WTC11 (cell line): Measurements from ENCODE around the gene RBPJ. TPM values are rescaled to one million over a fixed set of nuclear protein-coding genes. Genes with fewer than 3 reads are reported as not detected.
A peak's percentile ranks its signal among the peaks of the same experiment; 100 is the strongest.

ENCODE experiments used
- ATAC-seq: fragments of 200-7000 bp; cut with Tn5 transposase; 2 replicates; pipeline ENCODE4 v1.10.0; 2021; ENCODE audit warnings: mild to moderate bottlenecking, moderate library complexity
- CTCF ChIA-PET: fragments of 300-600 bp; sonication (Branson Sonifier 250); formaldehyde crosslinking; loops from one replicate; lab custom pipeline; 2021; ENCODE audit warnings: antibody characterized with exemption; lab: Charles Lee
- POLR2A ChIA-PET: fragments of 350-600 bp; sonication (Branson Sonifier 250); formaldehyde crosslinking; loops from one replicate; lab custom pipeline; 2021; ENCODE audit warnings: antibody characterized with exemption; lab: Charles Lee
- DNase-seq: peaks from one replicate; pipeline ENCODE4 v3.0.0; 2021; ENCODE audit warnings: low spot score
- H3K27ac Mint-ChIP-seq: 2 replicates; pipeline ENCODE4 v1.8.0; 2021; ENCODE audit warnings: mixed read lengths
- H3K27me3 Mint-ChIP-seq: 2 replicates; pipeline ENCODE4 v1.8.0; 2021; ENCODE audit warnings: low read depth, mild to moderate bottlenecking, moderate library complexity, mixed read lengths
- H3K36me3 Mint-ChIP-seq: 2 replicates; pipeline ENCODE4 v1.8.0; 2021; ENCODE audit warnings: mixed read lengths
- H3K4me1 Mint-ChIP-seq: 2 replicates; pipeline ENCODE4 v1.8.0; 2022; ENCODE audit warnings: mixed read lengths
- H3K4me3 Mint-ChIP-seq: 2 replicates; pipeline ENCODE4 v1.8.0; 2021; ENCODE audit warnings: mild to moderate bottlenecking, moderate library complexity, mixed read lengths
- H3K9me3 Mint-ChIP-seq: 2 replicates; pipeline ENCODE4 v1.8.0; 2021; ENCODE audit warnings: mixed read lengths
- CBFB ChIP-seq: sonication (generic); formaldehyde crosslinking; IDR thresholded peaks from 2 replicates; pipeline ENCODE4 v1.8.1; 2022; ENCODE audit warnings: mild to moderate bottlenecking, low read depth, missing genetic modification reagents
- MXD4 ChIP-seq: fragments of 250-450 bp; sonication (Bioruptor Pico); IDR thresholded peaks from 2 replicates; pipeline ENCODE4 v1.8.0; 2021; ENCODE audit warnings: mild to moderate bottlenecking, moderate library complexity, borderline replicate concordance
- MYBL2 ChIP-seq: sonication (generic); formaldehyde crosslinking; IDR thresholded peaks from 2 replicates; pipeline ENCODE4 v1.8.1; 2023; ENCODE audit warnings: mild to moderate bottlenecking, moderate library complexity, missing genetic modification reagents
- NR2C2 ChIP-seq: sonication (generic); formaldehyde crosslinking; IDR thresholded peaks from 2 replicates; pipeline ENCODE4 v1.8.0; 2022; ENCODE audit warnings: mild to moderate bottlenecking, missing genetic modification reagents
- PRRX2 ChIP-seq: fragments of 250-450 bp; sonication (Bioruptor Pico); IDR thresholded peaks from 2 replicates; pipeline ENCODE4 v1.8.0; 2021; ENCODE audit warnings: mild to moderate bottlenecking
- RORB ChIP-seq: fragments of 250-450 bp; sonication (Bioruptor Pico); IDR thresholded peaks from 2 replicates; pipeline ENCODE4 v1.9.0; 2021; ENCODE audit warnings: mild to moderate bottlenecking
- TCF7 ChIP-seq: sonication (generic); formaldehyde crosslinking; IDR thresholded peaks from 2 replicates; pipeline ENCODE4 v1.8.0; 2022; ENCODE audit warnings: mild to moderate bottlenecking, low read depth, missing genetic modification reagents, moderate library complexity
- TEAD4 ChIP-seq: sonication (generic); formaldehyde crosslinking; IDR thresholded peaks from 2 replicates; pipeline ENCODE4 v1.8.0; 2022; ENCODE audit warnings: mild to moderate bottlenecking, missing genetic modification reagents
- ZNF423 ChIP-seq: fragments of 250-450 bp; sonication (Bioruptor Pico); IDR thresholded peaks from 2 replicates; pipeline ENCODE4 v2.1.2; 2022; ENCODE audit warnings: mild to moderate bottlenecking, moderate library complexity
- total RNA-seq: library from RNA; stranded (reverse); gene quantifications from 3 replicates; pipeline ENCODE4 v1.2.3, GENCODE V29; 2021
- TF ChIP-seq, protein P1 (sequence below): sonication (generic); formaldehyde crosslinking; IDR thresholded peaks from 2 replicates; pipeline ENCODE4 v1.8.0; 2022; ENCODE audit warnings: missing genetic modification reagents
- TF ChIP-seq, protein P2 (sequence below): sonication (generic); formaldehyde crosslinking; IDR thresholded peaks from 2 replicates; pipeline ENCODE4 v1.8.0; 2023; ENCODE audit warnings: mild to moderate bottlenecking, missing genetic modification reagents
- TF ChIP-seq, protein P3 (sequence below): fragments of 200-600 bp; IDR thresholded peaks from 2 replicates; pipeline ENCODE4 v1.8.0; 2022; ENCODE audit warnings: antibody characterized with exemption
- TF ChIP-seq, protein P4 (sequence below): sonication (generic); formaldehyde crosslinking; conservative IDR thresholded peaks from 2 replicates; pipeline ENCODE4 v1.8.1; 2022; ENCODE audit warnings: mild to moderate bottlenecking, missing genetic modification reagents
- TF ChIP-seq, protein P5 (sequence below): sonication (generic); formaldehyde crosslinking; IDR thresholded peaks from 2 replicates; pipeline ENCODE4 v1.8.1; 2022; ENCODE audit warnings: missing genetic modification reagents, borderline replicate concordance
- TF ChIP-seq, protein P6 (sequence below): sonication (generic); formaldehyde crosslinking; conservative IDR thresholded peaks from 2 replicates; pipeline ENCODE4 v1.8.1; 2023; ENCODE audit warnings: mild to moderate bottlenecking, low read depth, missing genetic modification reagents, moderate library complexity
- TF ChIP-seq, protein P7 (sequence below): sonication (generic); formaldehyde crosslinking; IDR thresholded peaks from 2 replicates; pipeline ENCODE4 v1.8.1; 2023; ENCODE audit warnings: mild to moderate bottlenecking, missing genetic modification reagents, moderate library complexity
- TF ChIP-seq, protein P8 (sequence below): sonication (generic); formaldehyde crosslinking; IDR thresholded peaks from 2 replicates; pipeline ENCODE4 v1.8.0; 2022; ENCODE audit warnings: mild to moderate bottlenecking, missing genetic modification reagents
- TF ChIP-seq, protein P9 (sequence below): sonication (generic); formaldehyde crosslinking; IDR thresholded peaks from 2 replicates; pipeline ENCODE4 v1.8.1; 2023; ENCODE audit warnings: mild to moderate bottlenecking, missing genetic modification reagents

Gene RBPJ
- total RNA-seq, 1 experiment from 2014 or later = 163 TPM

DNA sequence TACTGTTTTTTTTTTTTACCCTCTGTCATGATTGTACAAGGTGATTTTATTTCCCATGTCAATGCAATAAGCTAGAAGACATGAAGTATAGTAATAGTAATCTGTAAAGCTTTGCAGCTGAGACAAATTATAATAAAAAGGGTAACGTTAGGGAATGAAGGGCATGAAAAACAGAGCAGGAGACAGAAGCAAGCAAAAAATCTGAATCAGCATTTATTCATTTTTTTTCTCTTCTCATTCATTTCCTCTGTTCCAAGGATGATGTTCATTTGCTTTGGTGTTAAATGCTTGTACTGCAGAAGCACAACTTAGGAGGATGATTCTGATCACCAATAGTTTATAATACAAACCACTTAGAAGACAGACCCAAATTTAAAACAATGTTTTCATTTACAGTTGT lies 105.1 kb downstream of the RBPJ start (continued):
- TF ChIP-seq, protein P1, sequence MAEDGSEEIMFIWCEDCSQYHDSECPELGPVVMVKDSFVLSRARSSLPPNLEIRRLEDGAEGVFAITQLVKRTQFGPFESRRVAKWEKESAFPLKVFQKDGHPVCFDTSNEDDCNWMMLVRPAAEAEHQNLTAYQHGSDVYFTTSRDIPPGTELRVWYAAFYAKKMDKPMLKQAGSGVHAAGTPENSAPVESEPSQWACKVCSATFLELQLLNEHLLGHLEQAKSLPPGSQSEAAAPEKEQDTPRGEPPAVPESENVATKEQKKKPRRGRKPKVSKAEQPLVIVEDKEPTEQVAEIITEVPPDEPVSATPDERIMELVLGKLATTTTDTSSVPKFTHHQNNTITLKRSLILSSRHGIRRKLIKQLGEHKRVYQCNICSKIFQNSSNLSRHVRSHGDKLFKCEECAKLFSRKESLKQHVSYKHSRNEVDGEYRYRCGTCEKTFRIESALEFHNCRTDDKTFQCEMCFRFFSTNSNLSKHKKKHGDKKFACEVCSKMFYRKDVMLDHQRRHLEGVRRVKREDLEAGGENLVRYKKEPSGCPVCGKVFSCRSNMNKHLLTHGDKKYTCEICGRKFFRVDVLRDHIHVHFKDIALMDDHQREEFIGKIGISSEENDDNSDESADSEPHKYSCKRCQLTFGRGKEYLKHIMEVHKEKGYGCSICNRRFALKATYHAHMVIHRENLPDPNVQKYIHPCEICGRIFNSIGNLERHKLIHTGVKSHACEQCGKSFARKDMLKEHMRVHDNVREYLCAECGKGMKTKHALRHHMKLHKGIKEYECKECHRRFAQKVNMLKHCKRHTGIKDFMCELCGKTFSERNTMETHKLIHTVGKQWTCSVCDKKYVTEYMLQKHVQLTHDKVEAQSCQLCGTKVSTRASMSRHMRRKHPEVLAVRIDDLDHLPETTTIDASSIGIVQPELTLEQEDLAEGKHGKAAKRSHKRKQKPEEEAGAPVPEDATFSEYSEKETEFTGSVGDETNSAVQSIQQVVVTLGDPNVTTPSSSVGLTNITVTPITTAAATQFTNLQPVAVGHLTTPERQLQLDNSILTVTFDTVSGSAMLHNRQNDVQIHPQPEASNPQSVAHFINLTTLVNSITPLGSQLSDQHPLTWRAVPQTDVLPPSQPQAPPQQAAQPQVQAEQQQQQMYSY (CRISPR knock-in tag) = no peak
- TF ChIP-seq NR2C2 (no peak), TEAD4 (CRISPR knock-in tag) (no peak), PRRX2 (CRISPR knock-in tag) (no peak), CBFB (CRISPR knock-in tag) (no peak)
- TF ChIP-seq, protein P2, sequence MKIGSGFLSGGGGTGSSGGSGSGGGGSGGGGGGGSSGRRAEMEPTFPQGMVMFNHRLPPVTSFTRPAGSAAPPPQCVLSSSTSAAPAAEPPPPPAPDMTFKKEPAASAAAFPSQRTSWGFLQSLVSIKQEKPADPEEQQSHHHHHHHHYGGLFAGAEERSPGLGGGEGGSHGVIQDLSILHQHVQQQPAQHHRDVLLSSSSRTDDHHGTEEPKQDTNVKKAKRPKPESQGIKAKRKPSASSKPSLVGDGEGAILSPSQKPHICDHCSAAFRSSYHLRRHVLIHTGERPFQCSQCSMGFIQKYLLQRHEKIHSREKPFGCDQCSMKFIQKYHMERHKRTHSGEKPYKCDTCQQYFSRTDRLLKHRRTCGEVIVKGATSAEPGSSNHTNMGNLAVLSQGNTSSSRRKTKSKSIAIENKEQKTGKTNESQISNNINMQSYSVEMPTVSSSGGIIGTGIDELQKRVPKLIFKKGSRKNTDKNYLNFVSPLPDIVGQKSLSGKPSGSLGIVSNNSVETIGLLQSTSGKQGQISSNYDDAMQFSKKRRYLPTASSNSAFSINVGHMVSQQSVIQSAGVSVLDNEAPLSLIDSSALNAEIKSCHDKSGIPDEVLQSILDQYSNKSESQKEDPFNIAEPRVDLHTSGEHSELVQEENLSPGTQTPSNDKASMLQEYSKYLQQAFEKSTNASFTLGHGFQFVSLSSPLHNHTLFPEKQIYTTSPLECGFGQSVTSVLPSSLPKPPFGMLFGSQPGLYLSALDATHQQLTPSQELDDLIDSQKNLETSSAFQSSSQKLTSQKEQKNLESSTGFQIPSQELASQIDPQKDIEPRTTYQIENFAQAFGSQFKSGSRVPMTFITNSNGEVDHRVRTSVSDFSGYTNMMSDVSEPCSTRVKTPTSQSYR (CRISPR knock-in tag) = no peak
- TF ChIP-seq, protein P3, sequence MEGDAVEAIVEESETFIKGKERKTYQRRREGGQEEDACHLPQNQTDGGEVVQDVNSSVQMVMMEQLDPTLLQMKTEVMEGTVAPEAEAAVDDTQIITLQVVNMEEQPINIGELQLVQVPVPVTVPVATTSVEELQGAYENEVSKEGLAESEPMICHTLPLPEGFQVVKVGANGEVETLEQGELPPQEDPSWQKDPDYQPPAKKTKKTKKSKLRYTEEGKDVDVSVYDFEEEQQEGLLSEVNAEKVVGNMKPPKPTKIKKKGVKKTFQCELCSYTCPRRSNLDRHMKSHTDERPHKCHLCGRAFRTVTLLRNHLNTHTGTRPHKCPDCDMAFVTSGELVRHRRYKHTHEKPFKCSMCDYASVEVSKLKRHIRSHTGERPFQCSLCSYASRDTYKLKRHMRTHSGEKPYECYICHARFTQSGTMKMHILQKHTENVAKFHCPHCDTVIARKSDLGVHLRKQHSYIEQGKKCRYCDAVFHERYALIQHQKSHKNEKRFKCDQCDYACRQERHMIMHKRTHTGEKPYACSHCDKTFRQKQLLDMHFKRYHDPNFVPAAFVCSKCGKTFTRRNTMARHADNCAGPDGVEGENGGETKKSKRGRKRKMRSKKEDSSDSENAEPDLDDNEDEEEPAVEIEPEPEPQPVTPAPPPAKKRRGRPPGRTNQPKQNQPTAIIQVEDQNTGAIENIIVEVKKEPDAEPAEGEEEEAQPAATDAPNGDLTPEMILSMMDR = no peak

DNA sequence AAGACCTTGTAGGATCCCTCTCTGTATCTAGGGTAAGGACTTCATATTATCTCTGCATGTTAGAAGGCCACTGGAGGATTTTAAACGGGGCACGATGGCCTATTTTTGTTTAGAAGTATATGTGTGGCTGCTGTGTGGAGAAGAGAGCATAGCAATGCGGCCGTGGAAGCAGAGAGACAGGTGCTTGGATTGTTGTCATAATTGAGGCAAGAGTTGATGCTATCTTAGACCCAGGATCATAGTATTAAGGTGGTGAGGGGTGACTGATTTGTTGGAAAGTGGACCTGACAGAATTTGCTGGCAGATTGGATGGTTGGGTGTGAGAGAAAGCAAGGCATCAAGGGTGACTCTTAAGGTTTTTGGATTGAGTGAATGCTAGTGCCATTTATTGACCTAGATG lies 106.1 kb downstream of the RBPJ start:
- POLR2A ChIA-PET = no interaction called here
- CTCF ChIA-PET = no interaction called here
- Mint-ChIP-seq H3K27me3 (no peaks in the 10 kb centered on the region), H3K4me3 (no peak overlapping the region), H3K4me1 (peaks cover 16% of the 10 kb centered on the region), H3K27ac (peak overlapping the region; percentile 28), H3K36me3 (peaks cover 76% of the 10 kb centered on the region), H3K9me3 (no peaks in the 10 kb centered on the region)
- no peak for DNase-seq
- ATAC-seq = no peak
- no peak for TF ChIP-seq MYBL2 (CRISPR knock-in tag)
- TF ChIP-seq MXD4 (CRISPR knock-in tag) = no peak
- TF ChIP-seq, protein P4, sequence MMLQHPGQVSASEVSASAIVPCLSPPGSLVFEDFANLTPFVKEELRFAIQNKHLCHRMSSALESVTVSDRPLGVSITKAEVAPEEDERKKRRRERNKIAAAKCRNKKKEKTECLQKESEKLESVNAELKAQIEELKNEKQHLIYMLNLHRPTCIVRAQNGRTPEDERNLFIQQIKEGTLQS = no peak
- TF ChIP-seq, protein P5, sequence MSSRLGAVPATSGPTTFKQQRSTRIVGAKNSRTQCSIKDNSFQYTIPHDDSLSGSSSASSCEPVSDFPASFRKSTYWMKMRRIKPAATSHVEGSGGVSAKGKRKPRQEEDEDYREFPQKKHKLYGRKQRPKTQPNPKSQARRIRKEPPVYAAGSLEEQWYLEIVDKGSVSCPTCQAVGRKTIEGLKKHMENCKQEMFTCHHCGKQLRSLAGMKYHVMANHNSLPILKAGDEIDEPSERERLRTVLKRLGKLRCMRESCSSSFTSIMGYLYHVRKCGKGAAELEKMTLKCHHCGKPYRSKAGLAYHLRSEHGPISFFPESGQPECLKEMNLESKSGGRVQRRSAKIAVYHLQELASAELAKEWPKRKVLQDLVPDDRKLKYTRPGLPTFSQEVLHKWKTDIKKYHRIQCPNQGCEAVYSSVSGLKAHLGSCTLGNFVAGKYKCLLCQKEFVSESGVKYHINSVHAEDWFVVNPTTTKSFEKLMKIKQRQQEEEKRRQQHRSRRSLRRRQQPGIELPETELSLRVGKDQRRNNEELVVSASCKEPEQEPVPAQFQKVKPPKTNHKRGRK (CRISPR knock-in tag) = no peak
- TF ChIP-seq, protein P6, sequence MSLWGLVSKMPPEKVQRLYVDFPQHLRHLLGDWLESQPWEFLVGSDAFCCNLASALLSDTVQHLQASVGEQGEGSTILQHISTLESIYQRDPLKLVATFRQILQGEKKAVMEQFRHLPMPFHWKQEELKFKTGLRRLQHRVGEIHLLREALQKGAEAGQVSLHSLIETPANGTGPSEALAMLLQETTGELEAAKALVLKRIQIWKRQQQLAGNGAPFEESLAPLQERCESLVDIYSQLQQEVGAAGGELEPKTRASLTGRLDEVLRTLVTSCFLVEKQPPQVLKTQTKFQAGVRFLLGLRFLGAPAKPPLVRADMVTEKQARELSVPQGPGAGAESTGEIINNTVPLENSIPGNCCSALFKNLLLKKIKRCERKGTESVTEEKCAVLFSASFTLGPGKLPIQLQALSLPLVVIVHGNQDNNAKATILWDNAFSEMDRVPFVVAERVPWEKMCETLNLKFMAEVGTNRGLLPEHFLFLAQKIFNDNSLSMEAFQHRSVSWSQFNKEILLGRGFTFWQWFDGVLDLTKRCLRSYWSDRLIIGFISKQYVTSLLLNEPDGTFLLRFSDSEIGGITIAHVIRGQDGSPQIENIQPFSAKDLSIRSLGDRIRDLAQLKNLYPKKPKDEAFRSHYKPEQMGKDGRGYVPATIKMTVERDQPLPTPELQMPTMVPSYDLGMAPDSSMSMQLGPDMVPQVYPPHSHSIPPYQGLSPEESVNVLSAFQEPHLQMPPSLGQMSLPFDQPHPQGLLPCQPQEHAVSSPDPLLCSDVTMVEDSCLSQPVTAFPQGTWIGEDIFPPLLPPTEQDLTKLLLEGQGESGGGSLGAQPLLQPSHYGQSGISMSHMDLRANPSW = no peak
- no peak for TF ChIP-seq NR2C2
- TF ChIP-seq, protein P7, sequence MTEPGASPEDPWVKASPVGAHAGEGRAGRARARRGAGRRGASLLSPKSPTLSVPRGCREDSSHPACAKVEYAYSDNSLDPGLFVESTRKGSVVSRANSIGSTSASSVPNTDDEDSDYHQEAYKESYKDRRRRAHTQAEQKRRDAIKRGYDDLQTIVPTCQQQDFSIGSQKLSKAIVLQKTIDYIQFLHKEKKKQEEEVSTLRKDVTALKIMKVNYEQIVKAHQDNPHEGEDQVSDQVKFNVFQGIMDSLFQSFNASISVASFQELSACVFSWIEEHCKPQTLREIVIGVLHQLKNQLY (CRISPR knock-in tag) = no peak
- TF ChIP-seq, protein P8, sequence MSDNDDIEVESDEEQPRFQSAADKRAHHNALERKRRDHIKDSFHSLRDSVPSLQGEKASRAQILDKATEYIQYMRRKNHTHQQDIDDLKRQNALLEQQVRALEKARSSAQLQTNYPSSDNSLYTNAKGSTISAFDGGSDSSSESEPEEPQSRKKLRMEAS = no peak
- no peak for TF ChIP-seq ZNF423 (CRISPR knock-in tag)
- no peak for TF ChIP-seq TCF7 (CRISPR knock-in tag)
- no peak for TF ChIP-seq RORB (CRISPR knock-in tag)
- TF ChIP-seq, protein P9, sequence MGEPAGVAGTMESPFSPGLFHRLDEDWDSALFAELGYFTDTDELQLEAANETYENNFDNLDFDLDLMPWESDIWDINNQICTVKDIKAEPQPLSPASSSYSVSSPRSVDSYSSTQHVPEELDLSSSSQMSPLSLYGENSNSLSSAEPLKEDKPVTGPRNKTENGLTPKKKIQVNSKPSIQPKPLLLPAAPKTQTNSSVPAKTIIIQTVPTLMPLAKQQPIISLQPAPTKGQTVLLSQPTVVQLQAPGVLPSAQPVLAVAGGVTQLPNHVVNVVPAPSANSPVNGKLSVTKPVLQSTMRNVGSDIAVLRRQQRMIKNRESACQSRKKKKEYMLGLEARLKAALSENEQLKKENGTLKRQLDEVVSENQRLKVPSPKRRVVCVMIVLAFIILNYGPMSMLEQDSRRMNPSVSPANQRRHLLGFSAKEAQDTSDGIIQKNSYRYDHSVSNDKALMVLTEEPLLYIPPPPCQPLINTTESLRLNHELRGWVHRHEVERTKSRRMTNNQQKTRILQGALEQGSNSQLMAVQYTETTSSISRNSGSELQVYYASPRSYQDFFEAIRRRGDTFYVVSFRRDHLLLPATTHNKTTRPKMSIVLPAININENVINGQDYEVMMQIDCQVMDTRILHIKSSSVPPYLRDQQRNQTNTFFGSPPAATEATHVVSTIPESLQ (CRISPR knock-in tag) = no peak
